GM19463 (cell line): Measurements from ENCODE around the gene MTCL1.

Experiments used
- ATAC-seq: cut with Tn5 transposase; IDR thresholded peaks from one replicate; pipeline ENCODE4 v1.9.1; 2021; ENCODE audit warnings: mild to moderate bottlenecking, moderate library complexity; ENCODE audit not compliant: unreplicated experiment

The MTCL1 gene

GRCh38 chr18:8788503-8789429 is 83.4 kb downstream of the MTCL1 start:
- no peak for ATAC-seq

DNA sequence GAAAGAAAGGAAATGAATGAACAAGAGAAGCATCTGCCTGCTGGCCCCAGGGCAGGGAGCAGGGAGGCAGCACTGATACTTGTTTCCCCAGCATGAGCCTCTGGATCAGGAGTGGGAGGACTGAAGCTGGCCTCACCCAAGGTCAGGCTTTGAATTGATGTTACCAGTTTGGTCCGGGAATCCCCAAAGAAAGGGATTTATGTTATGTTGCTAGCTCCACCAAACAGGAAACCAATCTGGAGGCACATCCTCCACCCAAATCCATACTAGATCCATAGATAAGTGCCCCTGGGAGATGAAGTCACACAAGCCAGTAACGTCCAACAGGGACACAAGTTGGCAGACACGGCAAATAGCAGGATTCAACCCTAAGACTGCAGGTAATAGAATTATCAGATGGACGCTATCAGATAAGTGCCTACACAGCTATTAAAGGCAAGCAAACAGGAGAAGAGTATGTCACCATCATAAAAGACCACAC is 85.9 kb downstream of the MTCL1 start:
- no peak for ATAC-seq

DNA sequence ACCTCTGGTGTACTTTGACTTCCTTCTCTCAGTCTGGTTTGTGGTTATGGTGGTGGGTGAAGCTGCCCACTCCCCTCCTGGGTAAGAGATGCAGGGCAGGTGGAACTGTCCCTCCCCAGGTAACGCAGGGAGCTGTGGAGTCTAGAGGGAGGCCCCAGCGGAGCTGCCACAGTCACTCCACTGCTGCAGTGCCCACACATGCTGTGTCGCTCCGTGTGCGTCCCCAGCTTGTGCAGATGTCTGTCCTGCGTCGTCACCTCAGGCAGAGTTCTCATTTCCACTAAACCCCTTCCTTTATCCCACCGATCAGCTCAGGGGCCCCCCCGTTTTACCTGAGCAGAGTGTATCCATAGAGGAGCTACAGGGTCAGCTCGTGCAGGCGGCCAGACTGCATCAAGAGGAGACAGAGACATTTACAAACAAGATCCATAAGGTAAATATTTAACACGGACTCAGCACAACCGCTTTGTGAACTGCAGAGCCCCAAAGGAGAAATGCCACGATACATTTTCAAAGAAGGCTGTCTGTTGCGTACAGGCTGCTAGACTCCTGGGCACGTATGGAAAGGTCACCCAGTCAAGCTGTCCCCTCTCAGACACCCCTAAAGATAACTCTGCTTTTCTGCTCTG is 87.4 kb downstream of the MTCL1 start:
- no peak for ATAC-seq

GRCh38 chr18:8793445-8794155 is 88.2 kb downstream of the MTCL1 start:
- ATAC-seq, result no peak

GRCh38 chr18:8794156-8794933 is 89.0 kb downstream of the MTCL1 start:
- ATAC-seq, result no peak

DNA sequence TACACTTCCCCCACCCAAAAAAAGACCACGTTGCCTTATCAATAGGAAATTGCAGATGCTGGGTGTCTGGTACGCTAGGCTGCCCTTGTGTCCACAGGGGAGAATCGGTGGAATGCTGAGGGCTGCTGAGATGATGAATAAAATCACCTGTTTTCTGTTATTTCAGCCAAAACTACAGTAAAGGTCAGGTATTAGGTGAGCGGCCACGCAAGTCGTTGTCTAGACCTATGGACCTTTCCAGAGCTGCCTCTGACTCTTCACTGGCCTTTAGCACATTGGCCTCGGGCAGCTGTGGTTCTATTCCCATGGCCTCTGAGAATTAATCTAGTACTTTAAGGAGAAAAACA is 89.6 kb downstream of the MTCL1 start:
- no peak for ATAC-seq

DNA sequence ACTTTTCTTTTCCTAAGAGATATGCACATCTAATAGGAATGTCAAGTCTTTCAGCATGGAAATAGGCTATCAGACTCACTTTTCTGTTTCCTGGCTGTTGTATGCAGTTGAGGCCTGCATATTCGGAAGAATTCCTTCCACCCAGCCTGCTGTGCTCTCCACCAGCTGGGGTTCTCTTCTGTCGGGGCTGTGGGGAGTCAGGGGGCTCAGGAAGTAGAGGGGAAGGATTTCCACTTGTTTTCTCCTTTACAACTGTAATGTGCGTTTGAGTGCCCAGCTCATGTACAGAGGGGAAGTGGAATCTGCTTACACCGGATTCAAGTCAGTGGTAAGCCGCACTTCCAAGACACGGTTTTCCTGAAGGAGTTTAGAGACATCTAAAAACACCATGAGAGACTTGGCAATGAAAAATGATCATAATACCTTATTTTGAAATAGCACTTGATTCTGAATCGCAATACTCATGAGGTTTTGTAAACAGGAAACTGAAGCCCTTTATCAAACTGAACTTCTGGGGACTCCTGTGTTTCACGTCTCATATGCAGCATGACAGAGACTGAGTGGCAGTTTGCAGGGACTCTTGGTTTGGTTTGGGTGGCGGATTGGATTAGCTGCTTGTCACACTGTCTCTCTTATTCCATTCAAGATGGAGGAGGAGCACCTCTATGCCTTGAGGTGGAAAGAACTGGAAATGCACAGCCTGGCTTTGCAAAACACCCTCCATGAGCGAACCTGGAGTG is 90.4 kb downstream of the MTCL1 start:
- no peak for ATAC-seq

DNA sequence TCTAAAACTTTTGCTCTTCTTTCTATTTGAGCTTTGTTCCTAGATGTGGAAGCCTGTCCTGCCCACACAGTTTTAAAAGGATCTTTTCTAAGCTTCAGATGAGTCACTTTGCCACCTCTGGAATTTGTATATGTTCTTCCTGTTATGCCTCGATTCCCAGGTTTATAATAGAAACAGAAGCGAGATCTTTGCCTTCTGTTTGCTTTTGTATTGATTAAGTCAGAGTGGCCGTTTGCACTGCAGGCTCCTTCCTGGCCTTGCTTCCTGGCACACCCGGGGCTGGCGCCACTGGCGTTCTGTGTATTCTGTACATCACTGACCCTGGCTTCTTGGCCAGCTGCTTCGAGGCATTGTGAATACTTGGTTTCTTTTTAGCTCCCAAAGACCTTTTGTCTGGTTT is 91.8 kb downstream of the MTCL1 start:
- no peak for ATAC-seq

DNA sequence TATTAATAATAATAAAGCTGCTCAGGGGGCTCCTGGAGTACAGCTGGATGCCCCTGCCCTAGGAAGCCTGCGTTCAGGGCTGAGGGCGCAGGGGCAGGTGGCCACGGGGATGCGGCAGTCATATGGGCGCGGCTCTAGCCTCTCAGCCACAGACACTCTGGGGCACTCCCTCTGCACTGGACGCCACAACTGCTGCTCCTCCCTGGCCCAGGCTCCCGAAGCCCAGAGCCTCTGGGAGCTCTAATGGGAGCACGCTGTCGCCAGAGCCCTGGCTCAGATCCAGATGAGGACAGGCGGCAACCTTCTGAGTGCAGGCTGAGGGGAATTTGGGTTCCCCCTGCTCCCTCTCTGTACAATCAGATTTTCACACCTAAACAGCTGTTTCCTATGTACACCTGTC is 93.6 kb downstream of the MTCL1 start:
- ATAC-seq, result no peak

DNA sequence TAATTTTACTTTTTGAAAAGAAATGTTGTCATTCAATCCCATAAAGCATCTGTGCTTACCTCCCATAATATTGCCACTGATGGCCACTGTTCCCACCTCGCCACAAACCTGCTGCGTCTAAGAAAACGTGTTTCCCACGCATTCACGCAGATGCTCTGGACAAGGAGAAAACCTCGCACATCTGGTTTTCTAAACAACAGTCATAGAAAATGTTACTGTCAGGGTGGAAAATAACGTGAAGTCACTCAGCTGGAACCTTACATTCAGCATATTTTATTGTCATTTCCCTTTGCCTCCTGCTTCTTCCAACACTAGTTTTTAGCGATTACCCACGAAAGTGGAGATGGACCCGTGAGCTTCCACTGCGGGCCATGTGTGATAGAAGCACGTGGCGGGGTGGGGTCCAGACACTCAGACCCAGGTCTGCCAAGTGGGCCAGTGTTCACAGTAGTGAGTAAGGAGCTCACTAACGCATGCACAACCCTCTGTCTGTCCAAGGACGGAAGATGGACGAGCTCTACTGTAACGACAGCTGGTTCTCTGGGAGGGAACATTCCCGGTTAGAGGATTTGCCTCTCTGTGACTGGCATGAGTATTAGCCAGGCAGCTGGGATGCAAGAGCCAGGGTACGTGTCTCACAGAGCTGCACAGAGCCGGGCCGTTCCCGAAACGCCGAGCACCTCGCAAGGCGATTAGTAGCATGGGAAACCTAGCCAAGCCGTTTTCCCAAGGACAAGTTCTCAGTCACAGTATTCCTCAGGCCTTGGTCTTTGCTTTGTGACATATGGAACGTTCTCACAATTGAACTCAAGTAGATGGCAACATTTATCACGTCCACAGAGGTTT is 94.5 kb downstream of the MTCL1 start:
- ATAC-seq, result no peak

DNA sequence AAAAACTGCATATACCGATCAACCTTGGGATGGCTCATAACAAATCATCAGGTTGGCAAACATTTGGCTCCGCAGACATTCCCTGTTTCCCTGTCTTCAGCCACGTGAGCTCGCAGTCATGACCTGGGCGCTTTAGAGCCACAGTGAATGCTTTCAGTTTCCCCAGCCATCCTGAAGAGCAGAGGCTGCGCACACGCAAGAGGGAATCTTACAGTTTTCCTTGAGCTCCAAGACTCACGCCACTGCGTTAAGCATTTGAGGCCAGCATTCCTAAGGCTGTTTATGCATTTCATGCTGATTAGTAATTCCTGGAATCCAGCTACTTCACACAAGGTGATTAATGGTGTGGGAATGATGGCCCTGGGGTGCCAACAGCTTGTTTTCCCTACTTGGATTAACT is 95.1 kb downstream of the MTCL1 start:
- ATAC-seq, result no peak

DNA sequence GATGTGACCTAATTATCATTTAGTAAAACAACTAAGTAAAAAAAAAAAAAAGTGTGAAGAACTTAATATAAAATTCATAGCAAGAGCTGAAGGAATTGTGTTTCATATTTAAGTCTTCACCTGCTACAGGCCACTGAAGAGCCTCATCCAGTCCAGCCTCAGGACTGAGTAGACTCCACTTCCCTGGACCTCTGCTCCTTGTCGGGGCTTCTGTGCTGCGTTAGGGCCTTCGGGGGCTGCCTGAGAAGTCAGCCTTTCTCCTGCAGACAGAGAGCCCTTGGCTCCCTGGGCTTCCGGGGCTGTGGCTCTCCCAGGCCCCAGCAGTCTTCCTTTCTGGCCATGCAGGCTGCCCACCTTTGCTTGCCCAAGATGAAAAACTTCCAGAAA is 95.5 kb downstream of the MTCL1 start:
- ATAC-seq, result no peak

DNA sequence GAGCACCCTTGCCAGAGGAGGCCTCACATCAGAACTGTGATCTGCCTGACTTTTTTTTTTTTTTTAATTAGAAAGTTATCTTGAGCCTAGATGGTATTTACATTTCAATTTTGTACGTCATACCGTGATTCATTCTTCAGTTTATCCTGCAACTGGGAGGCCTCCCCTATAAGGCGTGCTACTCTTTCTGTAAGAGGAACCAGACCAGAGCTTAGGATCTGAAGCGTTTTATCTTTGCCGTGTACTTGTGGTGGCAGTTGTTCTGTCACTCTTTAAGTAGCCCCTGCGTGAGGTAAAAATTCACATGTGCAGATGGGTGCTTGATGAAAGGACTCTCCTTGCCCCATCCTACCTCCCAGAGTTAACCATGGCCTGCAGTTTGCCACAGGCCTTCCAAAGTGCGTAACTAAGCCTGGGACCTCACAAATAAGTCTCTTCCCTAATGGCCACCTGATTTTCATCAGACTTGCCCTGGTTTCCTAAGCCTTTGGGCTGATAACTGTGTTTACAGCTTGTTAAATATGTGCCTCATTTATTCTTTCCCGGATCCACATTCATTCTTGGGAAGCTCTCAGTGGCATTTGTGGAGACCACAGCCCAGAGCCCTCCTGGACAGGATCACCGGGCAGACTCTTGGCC is 96.0 kb downstream of the MTCL1 start:
- no peak for ATAC-seq

DNA sequence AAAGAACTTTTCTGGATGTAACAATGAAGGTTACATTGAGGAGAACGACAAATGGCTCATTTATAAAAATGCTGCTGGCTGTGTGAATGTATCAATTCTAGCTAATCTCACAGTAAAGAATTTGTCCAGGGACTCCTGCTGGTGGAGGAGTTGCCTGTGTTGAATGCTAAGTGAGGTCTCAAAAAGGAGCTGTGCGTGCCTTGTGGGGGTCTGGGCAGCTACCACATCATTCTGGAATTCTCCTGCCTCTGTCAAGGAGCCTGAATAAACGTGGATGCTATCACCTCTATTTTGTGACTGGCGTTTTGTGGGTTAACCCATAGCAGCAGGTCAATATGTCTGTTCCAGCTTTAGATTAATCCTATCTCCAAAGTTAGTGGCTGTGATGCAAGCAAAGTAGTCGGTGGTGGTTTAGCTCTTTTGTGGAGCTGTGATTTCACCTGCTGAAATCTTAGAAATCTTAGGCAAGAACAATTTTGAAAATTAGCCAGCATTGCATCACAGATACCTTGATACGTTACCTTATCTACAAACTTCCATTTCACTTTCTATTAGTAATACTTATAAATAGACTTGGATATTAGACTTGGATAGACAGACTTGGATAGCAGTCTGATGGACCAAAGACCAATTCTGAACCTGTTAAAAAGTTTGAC is 96.8 kb downstream of the MTCL1 start:
- no peak for ATAC-seq

- ATAC-seq, result no peak
These were observed 97.9 kb downstream of the MTCL1 start for GRCh38 chr18:8803063-8803795.

GRCh38 chr18:8803957-8804356 is 98.6 kb downstream of the MTCL1 start:
- ATAC-seq, result no peak

GRCh38 chr18:8805552-8805951 is 100.2 kb downstream of the MTCL1 start:
- ATAC-seq, result no peak
